Measurements from ENCODE around the gene SKIL.

SKIL gene, protein sequence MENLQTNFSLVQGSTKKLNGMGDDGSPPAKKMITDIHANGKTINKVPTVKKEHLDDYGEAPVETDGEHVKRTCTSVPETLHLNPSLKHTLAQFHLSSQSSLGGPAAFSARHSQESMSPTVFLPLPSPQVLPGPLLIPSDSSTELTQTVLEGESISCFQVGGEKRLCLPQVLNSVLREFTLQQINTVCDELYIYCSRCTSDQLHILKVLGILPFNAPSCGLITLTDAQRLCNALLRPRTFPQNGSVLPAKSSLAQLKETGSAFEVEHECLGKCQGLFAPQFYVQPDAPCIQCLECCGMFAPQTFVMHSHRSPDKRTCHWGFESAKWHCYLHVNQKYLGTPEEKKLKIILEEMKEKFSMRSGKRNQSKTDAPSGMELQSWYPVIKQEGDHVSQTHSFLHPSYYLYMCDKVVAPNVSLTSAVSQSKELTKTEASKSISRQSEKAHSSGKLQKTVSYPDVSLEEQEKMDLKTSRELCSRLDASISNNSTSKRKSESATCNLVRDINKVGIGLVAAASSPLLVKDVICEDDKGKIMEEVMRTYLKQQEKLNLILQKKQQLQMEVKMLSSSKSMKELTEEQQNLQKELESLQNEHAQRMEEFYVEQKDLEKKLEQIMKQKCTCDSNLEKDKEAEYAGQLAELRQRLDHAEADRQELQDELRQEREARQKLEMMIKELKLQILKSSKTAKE

GRCh38 chr3:170357176-170358041 is at the start of gene SKIL:
Gene SKIL (plus strand): TSS chr3:170357715. CDS start chr3:170360332, 2,617 bp downstream.
- H3K27ac ChIP-seq, result peak within 1 kb of the TSS; percentile 87
- TF ChIP-seq ZFX (IDR thresholded peaks at IDR 0.05; ENCODE audit: borderline replicate concordance), result no peak
- TF ChIP-seq, protein P1, sequence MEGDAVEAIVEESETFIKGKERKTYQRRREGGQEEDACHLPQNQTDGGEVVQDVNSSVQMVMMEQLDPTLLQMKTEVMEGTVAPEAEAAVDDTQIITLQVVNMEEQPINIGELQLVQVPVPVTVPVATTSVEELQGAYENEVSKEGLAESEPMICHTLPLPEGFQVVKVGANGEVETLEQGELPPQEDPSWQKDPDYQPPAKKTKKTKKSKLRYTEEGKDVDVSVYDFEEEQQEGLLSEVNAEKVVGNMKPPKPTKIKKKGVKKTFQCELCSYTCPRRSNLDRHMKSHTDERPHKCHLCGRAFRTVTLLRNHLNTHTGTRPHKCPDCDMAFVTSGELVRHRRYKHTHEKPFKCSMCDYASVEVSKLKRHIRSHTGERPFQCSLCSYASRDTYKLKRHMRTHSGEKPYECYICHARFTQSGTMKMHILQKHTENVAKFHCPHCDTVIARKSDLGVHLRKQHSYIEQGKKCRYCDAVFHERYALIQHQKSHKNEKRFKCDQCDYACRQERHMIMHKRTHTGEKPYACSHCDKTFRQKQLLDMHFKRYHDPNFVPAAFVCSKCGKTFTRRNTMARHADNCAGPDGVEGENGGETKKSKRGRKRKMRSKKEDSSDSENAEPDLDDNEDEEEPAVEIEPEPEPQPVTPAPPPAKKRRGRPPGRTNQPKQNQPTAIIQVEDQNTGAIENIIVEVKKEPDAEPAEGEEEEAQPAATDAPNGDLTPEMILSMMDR (IDR thresholded peaks at IDR 0.05), result no peak; the same call in 1 of the 2 replicates

GRCh38 chr3:170309046-170309445 is 48.5 kb upstream of the SKIL start:
- TF ChIP-seq, protein P1 (IDR thresholded peaks at IDR 0.05), result no peak
- no peak for TF ChIP-seq ZFX (IDR thresholded peaks at IDR 0.05; ENCODE audit: borderline replicate concordance)
- H3K27ac ChIP-seq, result no peak overlapping the region

DNA sequence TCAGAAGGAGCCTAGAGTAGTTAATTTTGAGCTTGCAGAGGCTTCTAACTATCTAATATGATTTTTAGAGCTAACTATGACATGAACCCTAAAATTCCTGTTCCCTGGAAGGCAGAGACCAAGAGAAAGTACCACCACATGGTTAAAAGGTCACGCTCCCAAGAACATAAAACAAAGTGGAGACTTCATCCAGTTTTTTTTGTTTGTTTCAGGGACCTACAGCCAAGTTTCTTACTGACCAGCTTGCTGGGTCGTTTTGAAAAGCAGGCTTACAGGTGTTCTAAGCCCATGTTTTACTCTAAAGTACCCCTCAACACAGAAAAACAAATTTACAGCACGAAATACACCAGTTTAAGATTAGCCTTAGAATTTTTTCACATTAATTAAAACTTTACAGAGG is 39.6 kb upstream of the SKIL start:
- H3K27ac ChIP-seq, result no peak overlapping the region
- TF ChIP-seq, protein P1 (IDR thresholded peaks at IDR 0.05), result no peak
- TF ChIP-seq ZFX (IDR thresholded peaks at IDR 0.05; ENCODE audit: borderline replicate concordance), result no peak

- H3K27ac ChIP-seq, result no peak overlapping the region
- TF ChIP-seq, protein P1 (IDR thresholded peaks at IDR 0.05), result no peak
- TF ChIP-seq ZFX (IDR thresholded peaks at IDR 0.05; ENCODE audit: borderline replicate concordance), result no peak
Observed at GRCh38 chr3:170320461-170321121, 36.9 kb upstream of the SKIL start.

GRCh38 chr3:170321321-170322034 is 36.0 kb upstream of the SKIL start:
- TF ChIP-seq, protein P1 (IDR thresholded peaks at IDR 0.05), result no peak
- TF ChIP-seq ZFX (IDR thresholded peaks at IDR 0.05; ENCODE audit: borderline replicate concordance), result no peak
- H3K27ac ChIP-seq, result no peak overlapping the region

DNA sequence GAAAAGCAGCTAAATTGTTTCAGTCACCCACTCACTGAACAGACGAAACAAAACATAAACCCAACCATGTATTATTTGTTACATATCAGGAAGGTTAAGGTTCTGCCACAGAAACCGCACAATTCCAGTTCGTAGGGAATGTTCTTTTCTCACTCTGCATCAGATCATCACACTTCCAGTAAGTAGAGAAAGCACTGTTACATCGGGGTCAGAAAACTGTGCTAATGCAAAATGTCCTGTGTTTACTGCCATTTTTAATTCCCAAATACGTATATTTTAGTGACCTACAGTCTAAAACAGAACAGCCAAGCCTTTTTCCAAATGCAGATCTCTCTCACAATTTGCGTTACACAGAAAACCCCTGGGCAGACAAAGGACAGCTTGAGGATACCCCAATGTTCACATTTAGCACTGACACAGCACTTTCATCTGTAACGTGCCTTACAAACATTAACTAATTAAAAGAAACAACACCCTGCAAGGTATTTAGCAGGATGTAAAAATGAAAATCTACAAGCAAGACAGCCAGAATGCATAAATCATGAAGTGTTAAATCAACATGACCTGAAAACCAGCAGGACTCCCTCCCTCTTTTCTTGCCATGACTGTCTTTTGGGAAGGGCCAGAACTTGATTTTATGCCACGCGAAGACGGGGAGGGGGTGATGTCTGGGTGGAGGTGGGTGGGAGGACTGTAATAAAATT is 34.8 kb upstream of the SKIL start:
- H3K27ac ChIP-seq, result no peak overlapping the region
- TF ChIP-seq, protein P1 (IDR thresholded peaks at IDR 0.05), result no peak
- TF ChIP-seq ZFX (IDR thresholded peaks at IDR 0.05; ENCODE audit: borderline replicate concordance), result no peak
